Posterior cingulate gyrus (tissue), 11 donors: ENCODE measurements around the gene ACACB.

Experiments
- DNase-seq, 10 donors: peaks; one replicate each; pipeline versions ENCODE4 v3.0.0 to v3.0.0-alpha.2; 2020 to 2021; ENCODE audit warnings: mixed read lengths in 3 of 10
- intact Hi-C: fragments of 100-400 bp; cut with DNase I; formaldehyde crosslinking; loops from one replicate; pipeline ENCODE4 v1.15.1; 2023

ACACB gene

DNA sequence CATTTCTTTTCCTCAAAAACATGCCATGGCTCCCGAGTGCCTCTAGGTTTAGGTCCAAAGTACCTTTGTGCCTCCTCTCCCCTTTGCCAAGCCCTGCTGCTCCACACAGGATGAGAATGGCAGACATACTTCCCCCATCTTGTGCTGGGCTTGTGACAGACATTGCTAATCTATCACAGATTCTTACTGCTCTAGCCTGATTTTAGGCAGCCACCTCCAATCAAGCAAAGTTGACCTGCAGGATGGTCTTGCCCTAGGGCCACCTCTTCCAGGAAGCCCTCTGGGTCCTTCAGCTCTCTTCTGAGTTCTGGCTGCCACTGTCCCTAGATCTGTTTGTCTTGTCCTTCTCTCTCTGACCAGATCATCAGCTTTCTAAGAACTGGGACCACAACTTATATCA, 172.2 kb downstream of the ACACB start:
- intact Hi-C loops, result no loop called here
- no peak for DNase-seq

DNA sequence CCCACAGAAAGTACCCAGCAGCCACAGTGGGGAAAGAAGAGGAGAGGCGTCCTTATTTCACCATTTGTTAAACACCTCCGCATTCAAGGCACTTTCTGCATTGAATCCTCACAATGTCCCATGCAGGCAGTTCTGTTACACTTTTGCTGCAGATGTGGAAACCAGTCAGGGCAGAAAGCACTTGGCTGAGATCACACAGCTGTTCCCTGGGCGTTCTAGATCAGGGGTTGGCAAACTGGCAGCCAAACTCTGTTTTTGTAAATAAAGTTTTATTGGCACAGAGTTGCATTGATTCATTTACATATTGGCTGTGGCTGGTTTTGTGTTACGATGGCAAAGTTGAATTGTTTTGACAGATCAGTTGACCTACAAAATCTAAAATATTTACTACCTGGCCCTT, 172.6 kb downstream of the ACACB start:
- intact Hi-C loops, result no loop called here
- DNase-seq, result no peak

- no peak for DNase-seq
- intact Hi-C loops, result no loop called here
Observed at GRCh38 chr12:109289551-109289950, 173.2 kb downstream of the ACACB start.

DNA sequence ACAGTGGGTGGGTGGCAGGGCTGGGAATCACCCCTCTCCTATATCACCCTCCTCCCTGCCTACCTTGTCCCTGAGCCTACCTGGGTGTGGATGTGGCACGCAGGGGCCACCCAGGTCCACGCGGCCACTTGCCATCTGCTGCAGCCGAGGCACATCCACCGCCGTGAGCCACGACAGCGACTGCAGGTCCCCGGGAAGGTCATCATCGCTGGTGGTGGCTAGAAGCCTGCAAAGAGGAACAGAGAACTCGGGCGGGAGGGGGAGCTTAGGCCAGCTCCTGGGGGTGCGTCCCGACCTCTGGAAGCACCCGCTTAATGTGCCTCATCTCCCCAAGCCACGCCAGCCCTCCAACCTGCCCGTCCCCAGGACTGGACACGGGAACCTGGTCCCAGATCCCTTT, 173.7 kb downstream of the ACACB start:
- intact Hi-C loops, result no loop called here
- no peak for DNase-seq

DNA sequence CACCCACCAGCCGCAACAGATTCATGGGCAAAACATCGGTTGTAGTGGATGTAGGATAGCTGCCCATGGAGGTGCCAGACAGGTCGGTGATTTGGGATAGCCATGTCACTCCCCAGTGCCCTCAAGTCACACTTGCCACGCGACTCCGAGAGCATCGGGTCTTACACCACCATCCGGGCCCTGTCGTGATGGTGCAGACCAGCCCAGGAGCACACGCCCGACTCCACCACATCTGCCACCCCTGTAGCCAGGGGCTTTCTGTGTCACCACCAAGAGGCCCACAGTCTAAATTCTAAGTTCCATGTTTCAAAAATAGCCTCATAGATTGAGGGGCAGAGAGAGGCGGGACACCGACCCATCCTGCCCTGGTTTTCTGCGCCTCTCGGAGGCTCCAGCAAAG, 174.7 kb downstream of the ACACB start:
- intact Hi-C loops, result no loop called here

DNA sequence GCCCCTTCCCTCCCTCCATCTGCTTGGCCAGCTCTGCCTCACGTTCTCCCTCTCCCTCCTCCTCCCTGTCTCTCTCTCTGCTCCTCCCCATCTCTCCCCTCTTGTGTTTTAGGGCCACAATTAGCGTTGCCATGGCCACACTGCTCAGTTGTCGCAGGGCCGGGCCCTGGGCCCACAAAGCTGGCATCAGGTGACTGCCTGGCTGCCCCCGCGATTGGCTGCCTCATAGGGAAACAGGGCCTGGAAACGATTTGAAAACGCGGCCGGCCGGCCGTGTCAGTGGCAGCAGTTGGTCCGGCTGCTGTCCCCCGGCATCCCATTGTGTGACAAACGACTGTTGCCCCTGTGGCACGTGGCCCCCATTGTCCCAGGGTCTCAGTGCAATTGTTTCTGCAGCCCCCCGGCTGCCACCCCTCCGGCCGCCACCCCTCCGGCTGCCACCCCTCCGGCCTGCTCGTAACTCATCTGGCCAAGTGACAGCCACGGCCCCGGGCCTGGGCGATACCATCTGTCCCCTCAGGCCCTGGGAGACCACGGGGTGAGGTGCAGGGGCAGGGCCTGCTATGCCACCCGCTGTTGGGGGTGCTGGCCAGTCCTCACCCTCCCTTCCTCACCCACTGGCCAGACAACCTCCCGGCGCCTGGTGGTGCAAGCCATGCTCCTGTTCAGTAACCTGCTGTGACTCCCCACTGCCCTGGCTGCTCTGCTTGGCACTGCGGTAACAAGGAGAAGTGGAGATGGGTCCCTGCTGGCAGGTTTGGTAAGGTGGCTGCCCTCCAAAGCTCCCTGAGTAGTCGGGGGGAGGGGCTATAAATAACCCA, 175.3 kb downstream of the ACACB start:
- peak; percentile 72 to 98 (median 90) for DNase-seq
- intact Hi-C loops, result no loop called here

More for the DNA sequence above, 174.7 kb downstream of the ACACB start:
- no peak for DNase-seq

DNA sequence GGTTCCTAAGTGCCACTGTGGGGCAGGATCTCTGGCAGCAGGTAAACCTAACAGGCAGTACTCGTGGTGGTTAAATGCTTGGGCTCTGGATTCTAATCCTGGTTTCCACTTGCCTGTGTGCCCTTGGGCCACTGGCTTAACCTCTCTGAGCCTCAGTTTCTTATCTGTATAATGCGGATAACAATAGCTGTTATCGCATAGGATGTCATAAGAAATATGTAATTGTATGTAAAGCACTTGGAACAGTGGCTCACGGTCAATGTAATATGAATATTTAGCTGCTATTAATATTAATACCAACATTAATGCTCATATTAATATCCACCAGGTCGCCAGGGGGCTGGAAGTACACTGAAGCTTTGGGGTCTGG, 175.9 kb downstream of the ACACB start:
- DNase-seq, result peak in 1 of 10 donors; percentile 55

GRCh38 chr12:109293106-109293505, 176.7 kb downstream of the ACACB start:
- intact Hi-C loops, result no loop called here
- peak in 1 of 10 donors; percentile 62 for DNase-seq

More for the DNA sequence above, 175.9 kb downstream of the ACACB start:
- intact Hi-C loops, result no loop called here

- intact Hi-C loops, result no loop called here
- no peak for DNase-seq
Observed at GRCh38 chr12:109294286-109294796, 178.0 kb downstream of the ACACB start.

- DNase-seq, result no peak
- intact Hi-C loops, result no loop called here
Observed at GRCh38 chr12:109295764-109296425, 179.5 kb downstream of the ACACB start.

DNA sequence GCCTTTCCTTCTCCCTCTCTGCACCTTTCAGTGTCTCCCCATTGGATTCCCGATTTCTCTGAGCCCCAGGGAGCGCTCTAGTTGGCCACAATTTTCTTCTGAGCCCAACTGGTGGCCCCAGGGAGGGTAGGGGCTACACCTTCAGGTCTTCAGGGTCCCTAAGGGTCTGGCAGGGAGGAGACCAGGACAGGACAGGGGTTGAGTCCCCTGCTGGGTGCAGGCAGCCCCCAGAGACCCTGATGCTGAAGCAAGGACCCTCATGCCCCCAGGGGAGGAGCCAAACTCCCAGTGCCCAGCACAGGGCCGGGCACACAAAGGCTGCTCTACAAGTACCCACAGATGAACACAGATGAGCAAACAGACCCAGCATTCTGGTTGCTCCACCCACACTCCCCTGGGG, 180.0 kb downstream of the ACACB start:
- DNase-seq, result no peak
- intact Hi-C loops, result no loop called here

DNA sequence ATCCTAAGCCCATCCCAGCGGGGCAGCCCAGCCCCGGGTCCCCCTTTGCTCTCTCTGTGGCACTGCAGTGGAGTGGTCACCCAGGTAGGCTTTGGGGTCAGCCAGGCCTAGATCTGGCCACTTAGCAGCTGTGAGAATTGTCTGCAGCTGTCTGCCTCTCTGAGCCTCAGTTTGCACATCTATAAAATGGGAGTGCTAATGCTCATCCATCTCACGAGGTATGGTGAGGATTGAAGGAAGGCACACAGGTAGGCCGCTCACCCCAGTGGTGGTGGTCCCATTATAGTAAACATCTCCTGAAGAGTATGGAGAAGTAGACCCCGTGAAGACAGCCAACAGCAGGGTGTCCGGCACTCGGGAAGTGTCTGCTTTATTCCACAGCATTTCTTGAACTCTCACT, 183.5 kb downstream of the ACACB start:
- intact Hi-C loops, result no loop called here
- DNase-seq, result no peak

GRCh38 chr12:109301643-109302168, 185.3 kb downstream of the ACACB start:
- intact Hi-C loops, result no loop called here

DNA sequence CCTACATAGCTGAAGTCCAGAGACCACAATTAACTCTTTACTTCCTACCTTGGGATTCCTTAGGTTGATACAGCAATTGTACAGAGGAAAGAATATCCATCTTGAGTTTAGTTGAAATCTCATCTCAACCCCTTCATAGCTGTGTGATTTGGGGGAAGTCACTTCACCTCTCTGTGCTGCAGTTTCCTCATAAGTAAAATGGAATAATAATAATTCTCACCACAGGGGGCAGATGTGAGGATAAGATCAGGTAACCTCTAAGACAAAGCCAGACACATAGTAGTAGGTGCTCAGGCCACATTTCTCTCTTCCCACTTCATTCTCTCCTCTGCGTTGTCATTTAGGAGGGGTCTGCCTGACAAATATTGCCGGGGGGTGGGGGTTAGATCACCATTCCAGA, 186.0 kb downstream of the ACACB start:
- intact Hi-C loops, result no loop called here
- no peak for DNase-seq

More at GRCh38 chr12:109301643-109302168, 185.3 kb downstream of the ACACB start:
- no peak for DNase-seq

DNA sequence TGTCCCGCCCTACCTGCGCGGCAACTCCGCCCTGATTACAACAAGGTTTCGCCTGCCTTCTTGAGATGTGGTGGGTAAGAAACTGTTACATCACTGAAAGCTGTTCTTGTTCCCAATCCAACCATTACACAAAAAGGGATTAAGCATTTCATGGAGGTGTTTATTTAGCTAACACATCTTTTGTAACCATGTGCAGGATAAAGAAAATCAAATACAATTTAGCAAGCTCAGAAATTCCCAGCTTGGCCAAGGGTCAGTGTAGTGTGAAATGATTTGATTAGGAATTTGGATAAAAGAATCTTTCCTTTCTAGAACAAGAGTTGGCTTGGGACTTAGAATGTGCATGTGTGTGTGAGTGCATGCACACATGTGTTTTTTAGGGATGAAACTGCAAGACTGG, 186.4 kb downstream of the ACACB start:
- intact Hi-C loops, result no loop called here
- no peak for DNase-seq

DNA sequence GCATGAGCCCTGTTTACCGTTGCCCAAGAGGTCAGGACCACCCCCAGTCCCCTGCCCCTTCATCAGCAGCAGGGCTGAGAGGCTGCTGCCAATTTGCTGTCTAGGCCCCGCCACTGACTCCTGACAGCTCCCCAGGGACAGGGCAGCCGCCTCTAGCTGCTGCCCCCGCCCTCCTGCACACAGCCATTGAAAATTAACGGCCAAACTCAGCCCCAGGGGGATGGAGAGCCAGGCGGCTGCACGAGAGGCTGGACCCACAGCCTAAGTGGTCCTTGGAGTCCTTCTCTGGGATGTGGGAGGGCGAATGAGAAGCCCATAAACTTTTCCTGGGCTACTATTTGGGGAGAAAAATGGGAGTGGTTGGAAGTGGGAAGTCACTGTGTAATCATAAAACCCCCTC, 188.1 kb downstream of the ACACB start:
- intact Hi-C loops, result no loop called here

GRCh38 chr12:109305547-109305946, 189.2 kb downstream of the ACACB start:
- intact Hi-C loops, result no loop called here
- DNase-seq, result no peak

More for the DNA sequence above, 188.1 kb downstream of the ACACB start:
- DNase-seq, result no peak

DNA sequence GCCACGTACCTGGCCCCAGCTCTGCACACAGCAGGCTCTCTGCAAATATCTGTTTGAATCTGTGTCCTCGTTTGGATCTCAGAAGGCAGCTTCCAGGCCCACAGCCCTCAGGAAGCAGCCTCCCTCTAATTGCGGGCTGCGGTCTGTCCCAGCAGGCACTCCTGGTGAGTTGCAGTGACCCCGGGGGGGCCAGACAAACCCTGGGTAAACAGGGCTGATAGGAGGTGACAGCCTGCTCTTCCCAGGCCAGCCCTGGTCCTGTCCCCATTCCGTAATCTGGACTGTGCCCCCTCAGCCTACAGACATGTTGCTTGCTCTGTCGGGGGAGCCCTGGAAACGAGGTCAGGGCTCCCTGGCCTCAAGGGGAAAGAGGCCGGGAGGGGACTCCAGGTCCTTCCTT, 190.7 kb downstream of the ACACB start:
- no peak for DNase-seq
- intact Hi-C loops, result no loop called here

- DNase-seq, result no peak
- intact Hi-C loops, result no loop called here
Observed at GRCh38 chr12:109308534-109309380, 192.4 kb downstream of the ACACB start, which contains the start of gene FOXN4. Gene FOXN4 (minus strand): TSS chr12:109309284. CDS start chr12:109308321, 963 bp downstream.

- no peak for DNase-seq
- intact Hi-C loops, result no loop called here
Observed at GRCh38 chr12:109309381-109310246, 193.2 kb downstream of the ACACB start.
